ENCODE data around the gene RASGRP3.

GRCh38 chr2:33532966-33533365 lies 56.5 kb downstream of the RASGRP3 start:
- no peak for TF ChIP-seq POLR2AphosphoS5 (IDR thresholded peaks at IDR 0.05; ENCODE audit: insufficient read depth, low read depth, low read length)
- TF ChIP-seq EZH2 (IDR thresholded peaks at IDR 0.05; ENCODE audit: borderline replicate concordance, low read depth, low read length, severe bottlenecking) = no peak
- no peak for TF ChIP-seq POLR2A (IDR thresholded peaks at IDR 0.05; ENCODE audit: low read depth, low read length)
- TF ChIP-seq, protein P1, sequence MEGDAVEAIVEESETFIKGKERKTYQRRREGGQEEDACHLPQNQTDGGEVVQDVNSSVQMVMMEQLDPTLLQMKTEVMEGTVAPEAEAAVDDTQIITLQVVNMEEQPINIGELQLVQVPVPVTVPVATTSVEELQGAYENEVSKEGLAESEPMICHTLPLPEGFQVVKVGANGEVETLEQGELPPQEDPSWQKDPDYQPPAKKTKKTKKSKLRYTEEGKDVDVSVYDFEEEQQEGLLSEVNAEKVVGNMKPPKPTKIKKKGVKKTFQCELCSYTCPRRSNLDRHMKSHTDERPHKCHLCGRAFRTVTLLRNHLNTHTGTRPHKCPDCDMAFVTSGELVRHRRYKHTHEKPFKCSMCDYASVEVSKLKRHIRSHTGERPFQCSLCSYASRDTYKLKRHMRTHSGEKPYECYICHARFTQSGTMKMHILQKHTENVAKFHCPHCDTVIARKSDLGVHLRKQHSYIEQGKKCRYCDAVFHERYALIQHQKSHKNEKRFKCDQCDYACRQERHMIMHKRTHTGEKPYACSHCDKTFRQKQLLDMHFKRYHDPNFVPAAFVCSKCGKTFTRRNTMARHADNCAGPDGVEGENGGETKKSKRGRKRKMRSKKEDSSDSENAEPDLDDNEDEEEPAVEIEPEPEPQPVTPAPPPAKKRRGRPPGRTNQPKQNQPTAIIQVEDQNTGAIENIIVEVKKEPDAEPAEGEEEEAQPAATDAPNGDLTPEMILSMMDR (IDR thresholded peaks at IDR 0.05; ENCODE audit: extremely low read depth in 1 of 2, insufficient read depth in 1 of 2, low read depth in 1 of 2, low read length in 2 of 2) = no peak
- TF ChIP-seq GATA2 (IDR thresholded peaks at IDR 0.05; ENCODE audit: insufficient read depth, insufficient read length, low read depth, low read length) = no peak
- TF ChIP-seq FOS (IDR thresholded peaks at IDR 0.05; ENCODE audit: borderline replicate concordance, insufficient read depth, low read length) = no peak

Data from endothelial cell of umbilical vein (primary cell).